Measurements from ENCODE around the gene PHACTR1.

DNA sequence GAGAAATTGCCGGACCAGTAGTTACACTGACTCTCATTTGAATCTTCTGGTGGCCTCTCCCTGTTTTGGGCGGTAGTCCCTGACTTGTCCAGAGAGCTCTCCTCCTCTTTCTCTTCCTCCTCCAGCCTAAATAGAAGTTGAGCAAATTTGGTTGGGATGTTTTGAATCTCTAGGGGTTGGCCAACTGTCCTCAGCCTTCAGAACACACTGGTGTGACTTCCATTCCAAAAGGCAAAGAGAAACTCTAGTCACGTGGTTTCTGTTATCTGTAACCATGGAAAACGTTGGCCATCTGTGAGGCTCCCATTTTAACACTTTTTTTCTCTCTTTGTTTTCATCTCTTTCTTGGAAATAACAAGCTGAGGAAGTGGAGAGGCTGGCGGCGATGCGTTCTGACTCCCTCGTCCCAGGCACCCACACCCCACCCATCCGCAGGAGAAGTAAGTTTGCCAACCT is 336.5 kb downstream of the PHACTR1 start:
- no peak for TF ChIP-seq POLR2AphosphoS5 (IDR thresholded peaks at IDR 0.05; ENCODE audit: low read depth, low read length)
- TF ChIP-seq TAF1 (IDR thresholded peaks at IDR 0.05; ENCODE audit: borderline replicate concordance, low read depth, low read length), result no peak
- TF ChIP-seq MEF2A (IDR thresholded peaks at IDR 0.05; ENCODE audit: borderline replicate concordance, low read depth), result no peak
- TF ChIP-seq, protein P1, sequence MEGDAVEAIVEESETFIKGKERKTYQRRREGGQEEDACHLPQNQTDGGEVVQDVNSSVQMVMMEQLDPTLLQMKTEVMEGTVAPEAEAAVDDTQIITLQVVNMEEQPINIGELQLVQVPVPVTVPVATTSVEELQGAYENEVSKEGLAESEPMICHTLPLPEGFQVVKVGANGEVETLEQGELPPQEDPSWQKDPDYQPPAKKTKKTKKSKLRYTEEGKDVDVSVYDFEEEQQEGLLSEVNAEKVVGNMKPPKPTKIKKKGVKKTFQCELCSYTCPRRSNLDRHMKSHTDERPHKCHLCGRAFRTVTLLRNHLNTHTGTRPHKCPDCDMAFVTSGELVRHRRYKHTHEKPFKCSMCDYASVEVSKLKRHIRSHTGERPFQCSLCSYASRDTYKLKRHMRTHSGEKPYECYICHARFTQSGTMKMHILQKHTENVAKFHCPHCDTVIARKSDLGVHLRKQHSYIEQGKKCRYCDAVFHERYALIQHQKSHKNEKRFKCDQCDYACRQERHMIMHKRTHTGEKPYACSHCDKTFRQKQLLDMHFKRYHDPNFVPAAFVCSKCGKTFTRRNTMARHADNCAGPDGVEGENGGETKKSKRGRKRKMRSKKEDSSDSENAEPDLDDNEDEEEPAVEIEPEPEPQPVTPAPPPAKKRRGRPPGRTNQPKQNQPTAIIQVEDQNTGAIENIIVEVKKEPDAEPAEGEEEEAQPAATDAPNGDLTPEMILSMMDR (IDR thresholded peaks at IDR 0.05), result no peak
- TF ChIP-seq, protein P2, sequence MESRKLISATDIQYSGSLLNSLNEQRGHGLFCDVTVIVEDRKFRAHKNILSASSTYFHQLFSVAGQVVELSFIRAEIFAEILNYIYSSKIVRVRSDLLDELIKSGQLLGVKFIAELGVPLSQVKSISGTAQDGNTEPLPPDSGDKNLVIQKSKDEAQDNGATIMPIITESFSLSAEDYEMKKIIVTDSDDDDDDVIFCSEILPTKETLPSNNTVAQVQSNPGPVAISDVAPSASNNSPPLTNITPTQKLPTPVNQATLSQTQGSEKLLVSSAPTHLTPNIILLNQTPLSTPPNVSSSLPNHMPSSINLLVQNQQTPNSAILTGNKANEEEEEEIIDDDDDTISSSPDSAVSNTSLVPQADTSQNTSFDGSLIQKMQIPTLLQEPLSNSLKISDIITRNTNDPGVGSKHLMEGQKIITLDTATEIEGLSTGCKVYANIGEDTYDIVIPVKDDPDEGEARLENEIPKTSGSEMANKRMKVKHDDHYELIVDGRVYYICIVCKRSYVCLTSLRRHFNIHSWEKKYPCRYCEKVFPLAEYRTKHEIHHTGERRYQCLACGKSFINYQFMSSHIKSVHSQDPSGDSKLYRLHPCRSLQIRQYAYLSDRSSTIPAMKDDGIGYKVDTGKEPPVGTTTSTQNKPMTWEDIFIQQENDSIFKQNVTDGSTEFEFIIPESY (IDR thresholded peaks at IDR 0.05; ENCODE audit: borderline replicate concordance, low read depth), result no peak
- TF ChIP-seq GABPA (IDR thresholded peaks at IDR 0.05; ENCODE audit: low read depth), result no peak
- no peak for TF ChIP-seq USF1 (IDR thresholded peaks at IDR 0.05; ENCODE audit: borderline replicate concordance, low read depth)
- TF ChIP-seq SIN3A (IDR thresholded peaks at IDR 0.05; ENCODE audit: borderline replicate concordance, low read depth, low read length), result no peak
- no peak for TF ChIP-seq SMC3 (IDR thresholded peaks at IDR 0.05; ENCODE audit: low read depth, low read length)
- TF ChIP-seq YY1 (IDR thresholded peaks at IDR 0.05; ENCODE audit: low read depth), result no peak
- no peak for TF ChIP-seq NRF1 (IDR thresholded peaks at IDR 0.05; ENCODE audit: low read depth, low read length)
- TF ChIP-seq PBX3 (IDR thresholded peaks at IDR 0.05), result no peak

All from SK-N-SH (cell line).